Activated CD4-positive, alpha-beta T cell treated with anti-CD3 and anti-CD28 coated beads, Interleukin-2, amount 50 U/mL, for 24 hours (primary cell): ENCODE measurements around the gene TMC1.

Source experiments
- DNase-seq, 2 donors: peaks; one replicate each; pipeline ENCODE4 v3.0.0-alpha.2; 2020; ENCODE audit warnings: low read depth in 1 of 2, low spot score in 1 of 2

TMC1 gene

DNA sequence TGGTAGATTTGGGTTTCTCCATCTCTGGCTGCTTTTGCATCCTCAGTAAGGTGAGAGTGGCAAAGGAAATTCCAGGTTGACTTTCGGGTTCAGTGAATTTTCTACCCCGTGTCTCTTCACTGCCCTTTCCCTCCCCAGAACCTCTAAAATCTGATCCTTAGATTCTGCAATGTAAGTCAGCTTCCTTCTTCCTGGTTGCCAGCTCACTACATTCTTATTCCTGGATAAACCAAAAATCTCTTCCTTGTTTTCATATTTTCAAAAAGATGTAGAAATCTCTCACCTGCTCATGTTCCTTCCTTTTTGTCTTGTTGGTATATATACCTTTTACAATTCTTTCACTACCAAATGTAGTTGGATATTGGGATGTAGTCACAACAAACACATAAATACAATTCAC lies 145.8 kb downstream of the TMC1 start:
- no peak for DNase-seq

- DNase-seq: no peak
Measured at GRCh38 chr9:72674961-72675360, 153.6 kb downstream of the TMC1 start.

DNA sequence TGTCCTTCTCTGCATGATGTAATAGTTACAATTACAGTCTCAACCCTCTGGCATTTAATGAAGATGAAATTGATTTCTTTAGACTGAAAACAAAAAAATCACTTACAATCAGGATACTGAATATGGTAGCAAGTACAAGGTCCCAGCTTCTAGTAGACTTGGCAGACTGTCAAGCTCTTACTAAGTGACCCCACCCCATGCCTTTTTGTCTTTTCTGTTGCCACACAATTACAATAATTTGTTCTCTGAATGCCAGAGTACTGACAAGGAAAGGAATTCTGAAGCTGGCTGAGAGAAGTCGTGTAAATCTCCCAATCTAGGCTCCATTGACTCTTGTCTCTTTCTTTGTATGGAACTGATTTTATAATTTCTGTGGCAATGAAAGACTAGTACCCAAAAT lies 154.2 kb downstream of the TMC1 start:
- DNase-seq: no peak

DNA sequence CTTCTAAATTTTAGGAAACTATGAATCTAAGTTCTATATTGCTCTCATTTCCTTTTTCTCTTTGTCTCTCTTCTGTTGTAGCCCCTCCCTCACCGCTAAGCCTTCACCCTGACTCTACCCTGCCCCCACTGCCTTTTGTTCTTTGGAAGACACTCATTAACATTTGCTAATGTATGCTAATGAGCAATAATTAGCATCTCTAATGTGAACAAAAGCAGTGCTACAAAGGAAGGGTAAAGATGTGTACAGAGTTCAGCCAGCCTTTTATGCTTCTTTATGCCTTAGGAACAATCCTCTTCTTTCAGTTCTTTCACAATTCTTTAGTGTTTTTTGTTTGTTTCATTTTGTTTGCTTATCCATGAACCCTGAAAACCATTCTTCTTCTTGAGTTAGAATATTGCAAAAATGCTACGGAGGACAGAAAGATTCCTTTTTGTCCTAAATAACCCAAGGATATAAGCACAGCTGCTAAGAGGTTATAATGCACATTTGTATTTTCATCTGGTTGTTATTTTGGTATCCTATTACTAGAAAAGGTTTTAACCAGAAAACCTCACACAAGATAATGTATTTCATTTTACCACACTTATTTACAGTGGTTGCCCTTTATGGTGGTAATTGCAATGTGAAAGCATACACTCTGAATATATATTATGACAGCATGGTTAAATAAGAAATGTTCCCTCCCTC lies 159.3 kb downstream of the TMC1 start:
- no peak for DNase-seq

GRCh38 chr9:72681283-72681630 lies 159.8 kb downstream of the TMC1 start:
- no peak for DNase-seq

- no peak for DNase-seq
Measured at GRCh38 chr9:72684615-72685014, 163.2 kb downstream of the TMC1 start.

- no peak for DNase-seq
Measured at GRCh38 chr9:72685911-72686310, 164.5 kb downstream of the TMC1 start.

GRCh38 chr9:72687331-72687730 lies 165.9 kb downstream of the TMC1 start:
- DNase-seq: no peak

DNA sequence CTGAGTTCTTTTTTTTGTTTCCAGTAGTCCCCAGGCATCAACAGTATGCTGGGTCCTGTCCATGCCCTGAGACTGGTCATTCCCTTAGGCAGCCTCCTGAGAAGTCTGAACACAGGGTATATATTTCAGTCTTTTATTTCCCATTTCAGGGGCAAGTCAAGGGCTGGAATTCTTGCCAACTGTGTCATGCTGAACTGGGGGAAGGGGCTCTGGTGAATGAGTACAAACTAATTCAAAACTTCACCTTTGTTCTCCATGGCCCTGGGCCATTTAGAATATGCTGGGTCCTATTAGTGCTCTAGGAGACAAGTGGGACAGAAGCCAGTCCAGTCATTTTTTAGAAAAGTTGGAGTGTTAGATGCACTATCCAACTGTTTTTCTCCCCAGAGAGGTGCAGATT lies 170.3 kb downstream of the TMC1 start:
- no peak for DNase-seq

GRCh38 chr9:72695365-72695764 lies 174.0 kb downstream of the TMC1 start:
- no peak for DNase-seq

GRCh38 chr9:72696511-72696910 lies 175.1 kb downstream of the TMC1 start:
- no peak for DNase-seq

- DNase-seq: no peak
Measured at GRCh38 chr9:72701510-72701909, 180.1 kb downstream of the TMC1 start.

- DNase-seq: no peak
Measured at GRCh38 chr9:72703574-72703973, 182.2 kb downstream of the TMC1 start.

DNA sequence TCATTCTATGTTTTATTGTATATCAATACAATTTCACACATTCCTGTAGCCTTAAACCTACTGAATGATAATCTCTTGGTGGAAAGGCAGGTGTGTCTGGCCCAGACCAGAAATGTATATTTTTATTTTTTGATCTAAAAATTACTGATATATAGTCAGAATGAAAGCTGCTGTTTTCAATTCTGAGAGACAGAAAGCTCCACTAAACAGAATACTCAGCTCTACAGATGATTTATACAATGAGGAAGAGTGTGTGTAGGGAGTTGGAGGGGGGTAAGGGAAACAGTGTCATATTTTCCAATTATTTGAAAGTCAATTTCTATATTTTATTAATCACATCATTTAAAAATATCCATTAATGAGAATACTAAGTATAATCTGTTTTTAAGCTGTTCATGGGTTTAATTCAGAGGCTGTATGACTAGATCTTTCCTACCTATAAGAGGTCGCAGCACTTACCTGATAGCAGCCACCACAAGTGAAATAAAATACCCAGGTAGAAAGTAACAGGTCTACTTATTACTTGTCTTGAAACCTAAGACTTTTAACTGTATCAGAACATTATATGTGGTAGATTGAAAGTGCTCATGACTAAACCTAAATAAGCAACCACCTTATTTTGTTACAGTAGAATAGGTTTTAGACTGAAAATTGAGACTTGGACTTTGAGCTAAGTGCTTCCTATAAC lies 183.4 kb downstream of the TMC1 start:
- DNase-seq: no peak

DNA sequence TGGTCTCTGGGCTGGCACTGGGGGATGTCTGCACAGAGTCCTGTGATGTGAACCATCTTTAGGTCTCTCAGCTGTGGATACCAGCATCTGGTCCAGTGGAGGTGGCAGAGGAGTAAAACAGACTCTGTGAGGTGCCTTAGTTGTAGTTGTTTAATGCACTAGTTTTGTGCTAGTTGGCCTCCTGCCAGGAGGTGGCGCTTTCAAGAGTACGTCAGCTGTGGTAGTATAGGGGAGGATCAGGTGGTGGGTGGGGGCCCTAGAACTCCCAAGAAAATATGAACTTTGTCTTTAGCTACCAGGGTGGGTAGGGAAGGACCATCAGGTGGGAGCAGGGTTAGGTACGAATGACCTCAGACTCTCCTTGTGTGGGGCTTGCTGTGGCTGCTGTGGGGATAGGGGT lies 197.1 kb downstream of the TMC1 start:
- DNase-seq: no peak

GRCh38 chr9:72721067-72721466 lies 199.7 kb downstream of the TMC1 start:
- no peak for DNase-seq

DNA sequence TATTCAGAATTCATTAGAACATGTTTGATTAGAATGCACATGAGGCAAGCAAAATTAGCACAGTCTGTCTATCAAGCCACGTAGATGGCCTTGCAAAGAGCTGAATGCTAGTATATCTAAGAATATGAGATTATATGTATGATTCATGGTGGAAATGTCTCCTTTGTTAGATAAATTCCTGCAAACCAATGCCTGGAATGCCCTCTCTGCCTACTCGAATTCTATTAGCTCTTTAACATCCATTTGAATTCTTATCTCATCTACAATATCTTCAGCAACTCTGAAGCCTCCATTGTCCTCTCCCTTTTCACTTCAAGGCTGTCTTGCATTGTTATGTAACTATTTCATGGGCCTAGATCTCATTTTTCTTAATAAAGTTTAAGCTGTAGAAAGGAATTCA lies 205.5 kb downstream of the TMC1 start:
- no peak for DNase-seq

- DNase-seq: no peak
Measured at GRCh38 chr9:72728031-72728770, 206.8 kb downstream of the TMC1 start.

- DNase-seq: no peak
Measured at GRCh38 chr9:72733895-72734294, 212.5 kb downstream of the TMC1 start.

DNA sequence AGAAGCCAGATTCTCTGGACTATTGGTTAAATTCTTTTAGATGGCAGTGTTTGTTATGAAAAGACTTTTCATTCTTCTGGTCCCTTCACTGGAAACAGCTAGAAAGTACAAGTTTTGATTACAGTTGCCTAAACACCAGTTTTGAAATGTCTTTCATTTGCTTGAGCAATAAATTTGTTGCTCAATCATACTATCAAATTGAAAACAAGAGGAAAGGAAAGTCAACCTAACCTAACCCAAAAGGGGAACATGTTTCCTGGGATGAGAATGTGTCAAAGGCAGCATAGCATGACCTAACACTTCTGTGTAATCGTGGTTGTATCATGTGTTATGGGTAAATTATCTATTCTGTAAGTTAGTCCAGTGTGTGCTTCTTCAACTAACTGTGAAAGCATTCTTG lies 213.2 kb downstream of the TMC1 start:
- DNase-seq: no peak

DNA sequence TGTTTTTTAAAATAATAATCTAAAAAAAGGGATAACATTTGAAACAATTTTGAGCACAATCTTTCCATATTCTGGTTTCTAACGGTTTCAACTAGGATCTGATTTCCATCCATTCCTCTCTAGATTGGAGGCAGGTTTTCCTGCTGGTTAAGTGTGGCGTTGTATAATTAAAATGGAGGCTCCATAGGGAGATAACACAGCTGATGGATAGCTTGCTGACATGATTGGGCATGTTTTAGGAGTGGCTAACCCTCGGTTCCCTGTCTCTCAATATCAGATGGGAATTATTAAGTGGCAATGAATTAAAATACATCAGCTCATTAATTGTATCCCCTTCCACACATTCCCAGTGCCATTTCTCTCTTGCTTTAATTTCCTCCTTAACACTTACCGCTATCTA lies 222.4 kb downstream of the TMC1 start:
- no peak for DNase-seq

- no peak for DNase-seq
Measured at GRCh38 chr9:72749276-72749675, 227.9 kb downstream of the TMC1 start.
